Endothelial cell of umbilical vein (primary cell): ENCODE measurements around the gene RNF135. TPM values are rescaled to one million over a fixed set of nuclear protein-coding genes. Genes with fewer than 3 reads are reported as not detected.

ENCODE experiments used
- BruUV-seq: library from RNA; stranded (reverse); fragments of 400-500 nt; replicated peaks from 2 replicates; lab custom pipeline; 2021; lab: Mats Ljungman, UMichigan
- CTCF ChIA-PET: fragments of 300-600, 350-600 bp; sonication (Branson Sonifier 250); formaldehyde crosslinking; loops from one replicate; lab custom pipeline; 2021; ENCODE audit warnings: antibody characterized with exemption, inconsistent platforms; lab: Charles Lee
- POLR2A ChIA-PET: fragments of 300-600, 350-600 bp; sonication (Branson Sonifier 250); formaldehyde crosslinking; loops from one replicate; lab custom pipeline; 2021; ENCODE audit warnings: antibody characterized with exemption, inconsistent platforms; lab: Charles Lee
- DNase-seq: peaks from one replicate; pipeline ENCODE4 v3.0.0-alpha.2; 2011; ENCODE audit warnings: low read depth, low spot score
- FAIRE-seq: peaks from 2 replicates; lab custom pipeline; 2011; peaks lifted over from hg19 to GRCh38; lab: Jason Lieb, UNC
- H2AFZ ChIP-seq: 2 replicates; pipeline ENCODE4 v1.6.0; 2012; ENCODE audit warnings: low read depth, low read length, control low read depth, inconsistent platforms
- H3K27ac ChIP-seq: 2 replicates; pipeline ENCODE4 v1.5.1; 2011; ENCODE audit warnings: low read depth, mild to moderate bottlenecking, control low read depth, low read length, moderate library complexity; ENCODE audit not compliant: insufficient read depth
- H3K27me3 ChIP-seq, 2 experiments: 2 replicates each; pipeline versions ENCODE4 v1.6.0 to v1.6.1; 2011; ENCODE audit warnings: low read length in 2 of 2, mixed read lengths in 1 of 2; ENCODE audit not compliant: control insufficient read depth in 2 of 2, insufficient read depth in 2 of 2
- H3K36me3 ChIP-seq, 2 experiments: 2 replicates in 1 of 2; 3 replicates in 1 of 2; pipeline ENCODE4 v1.5.1; 2011; ENCODE audit warnings: low read length in 2 of 2, mild to moderate bottlenecking in 1 of 2, moderate library complexity in 1 of 2; ENCODE audit not compliant: control insufficient read depth in 2 of 2, insufficient read depth in 2 of 2; ENCODE audit errors: extremely low read depth in 1 of 2
- H3K4me1 ChIP-seq: 3 replicates; pipeline ENCODE4 v1.5.1; 2011; ENCODE audit warnings: mild to moderate bottlenecking, low read length; ENCODE audit not compliant: control insufficient read depth, insufficient read depth; ENCODE audit errors: extremely low read depth
- H3K4me2 ChIP-seq: 2 replicates; pipeline ENCODE4 v1.6.1; 2011; ENCODE audit warnings: low read length, control low read depth, mixed read lengths; ENCODE audit not compliant: insufficient read depth
- H3K4me3 ChIP-seq, 3 experiments: fragments of 200-600 bp in 1 of 3; sonication (generic), shearing (Covaris generic) in 1 of 3; replicated peaks in 1 of 3; 2 replicates each; pipeline ENCODE4 v1.5.1; 2011 to 2016; ENCODE audit warnings: control low read depth in 3 of 3, low read length in 3 of 3, mild to moderate bottlenecking in 2 of 3, inconsistent platforms in 1 of 3, low read depth in 1 of 3, moderate library complexity in 1 of 3; ENCODE audit not compliant: insufficient read depth in 1 of 3
- H3K79me2 ChIP-seq: 2 replicates; pipeline ENCODE4 v1.6.0; 2012; ENCODE audit warnings: low read length, inconsistent platforms; ENCODE audit not compliant: control insufficient read depth, insufficient read depth
- H3K9ac ChIP-seq: replicated peaks from 2 replicates; pipeline ENCODE3; 2011; ENCODE audit warnings: low read length, control low read depth; ENCODE audit not compliant: insufficient read depth; ENCODE audit errors: extremely low read depth
- H3K9me1 ChIP-seq: replicated peaks from 3 replicates; pipeline ENCODE4 v1.6.0; 2011; ENCODE audit warnings: mild to moderate bottlenecking, low read length; ENCODE audit not compliant: control insufficient read depth, insufficient read depth; ENCODE audit errors: extremely low read depth
- H3K9me3 ChIP-seq: replicated peaks from 2 replicates; pipeline ENCODE4 v1.5.1; 2012; ENCODE audit warnings: low read length, inconsistent platforms; ENCODE audit not compliant: control insufficient read depth, insufficient read depth
- H4K20me1 ChIP-seq: replicated peaks from 2 replicates; pipeline ENCODE3; 2011; ENCODE audit warnings: mild to moderate bottlenecking, low read length; ENCODE audit not compliant: control insufficient read depth, insufficient read depth; ENCODE audit errors: extremely low read depth
- CTCF ChIP-seq, 2 donors: IDR thresholded peaks; 1 replicate in 1 of 2; 2 replicates in 1 of 2; pipeline ENCODE4 v1.5.1; 2011; ENCODE audit warnings: low read length in 2 of 2, mild to moderate bottlenecking in 2 of 2, moderate library complexity in 2 of 2, control low read depth in 1 of 2, inconsistent platforms in 1 of 2, low read depth in 1 of 2; ENCODE audit not compliant: insufficient read depth in 1 of 2; ENCODE audit errors: extremely low read depth in 1 of 2
- EZH2 ChIP-seq: IDR thresholded peaks from 2 replicates; pipeline ENCODE4 v1.6.1; 2012; ENCODE audit warnings: borderline replicate concordance, low read depth, mild to moderate bottlenecking, moderate library complexity, low read length, inconsistent platforms; ENCODE audit not compliant: severe bottlenecking
- FOS ChIP-seq: IDR thresholded peaks from 2 replicates; pipeline ENCODE4 v1.6.1; 2011; ENCODE audit warnings: mild to moderate bottlenecking, low read length, moderate library complexity, borderline replicate concordance; ENCODE audit not compliant: insufficient read depth
- GATA2 ChIP-seq: IDR thresholded peaks from 2 replicates; pipeline ENCODE4 v1.7.0; 2011; ENCODE audit warnings: low read depth, mild to moderate bottlenecking, moderate library complexity, mixed read lengths, low read length; ENCODE audit not compliant: insufficient read length, insufficient read depth
- JUN ChIP-seq: IDR thresholded peaks from 2 replicates; pipeline ENCODE4 v1.6.1; 2011; ENCODE audit warnings: borderline replicate concordance, low read depth; ENCODE audit not compliant: insufficient read length, insufficient read depth
- MAX ChIP-seq: IDR thresholded peaks from 2 replicates; pipeline ENCODE4 v1.6.1; 2011; ENCODE audit not compliant: insufficient read depth, insufficient read length
- MYC ChIP-seq: IDR thresholded peaks from one replicate; pipeline ENCODE4 v1.6.1; 2011; ENCODE audit warnings: mild to moderate bottlenecking, low read depth, low read length
- POLR2A ChIP-seq: IDR thresholded peaks from 2 replicates; pipeline ENCODE4 v1.6.1; 2012; ENCODE audit warnings: low read depth, mild to moderate bottlenecking, control low read depth, low read length
- POLR2AphosphoS5 ChIP-seq: IDR thresholded peaks from 2 replicates; pipeline ENCODE4 v1.6.1; 2012; ENCODE audit warnings: low read depth, mild to moderate bottlenecking, control low read depth, low read length, moderate library complexity; ENCODE audit not compliant: insufficient read depth
- dilution Hi-C: fragments of 300-500 bp; cut with MboI; formaldehyde crosslinking; loops from one replicate; pipeline ENCODE4 v1.15.0; 2019; ENCODE audit warnings: low sequenced_read_pairs; ENCODE audit not compliant: extremely low pct_ligation_motif_present
- intact Hi-C: fragments of 100-400 bp; cut with micrococcal nuclease; formaldehyde crosslinking; loops from one replicate; pipeline ENCODE4 v1.10.0; 2022
- polyA plus RNA-seq, 4 experiments: library from polyadenylated mRNA; depleted of rRNA in 3 of 4; stranded (reverse) in 3 of 4; unstranded in 1 of 4; fragments of >200 nt; gene quantifications; 2 replicates each; pipeline versions ENCODE4 v1.2.1 to v1.2.3, GENCODE V29; 2011 to 2012; ENCODE audit warnings: missing spikeins in 1 of 4
- total RNA-seq: library from RNA; stranded (reverse); gene quantifications from 2 replicates; pipeline ENCODE4 v1.2.3, GENCODE V29; 2021

The RNF135 gene
- total and polyA plus RNA-seq, 2 donors (not counting 3 experiments of a cell fraction or from before 2014, with no cell fraction given) = 11.6 to 12.0 TPM

- intact Hi-C loops = no loop called here
- no peak for FAIRE-seq
Observed at GRCh38 chr17:31003225-31003866, 32.5 kb downstream of the RNF135 start.

More at GRCh38 chr17:31003225-31003866, 32.5 kb downstream of the RNF135 start:
- H3K27ac ChIP-seq = no peak overlapping the region
- no peaks in the 10 kb centered on the region for H3K79me2 ChIP-seq
- no peaks in the 10 kb centered on the region for H3K27me3 ChIP-seq
- H3K4me1 ChIP-seq = peaks cover 3% of the 10 kb centered on the region
- no peaks in the 10 kb centered on the region for H3K9me1 ChIP-seq
- dilution Hi-C loops = no loop called here
- BruUV-seq = no TSS peak
- H3K9me3 ChIP-seq = no peaks in the 10 kb centered on the region
- no peak overlapping the region for H3K4me3 ChIP-seq
- H4K20me1 ChIP-seq = no peaks in the 10 kb centered on the region
- TF ChIP-seq MAX (no peak), JUN (no peak), POLR2A (no peak), FOS (no peak), POLR2AphosphoS5 (no peak), EZH2 (no peak), CTCF (IDR thresholded peaks at IDR 0.05; ENCODE audit: extremely low read depth in 1 of 2, insufficient read depth in 1 of 2, low read depth in 1 of 2, low read length in 2 of 2) (no peak), MYC (no peak), GATA2 (no peak)
- H2AFZ ChIP-seq = no peak overlapping the region
- H3K36me3 ChIP-seq = peaks cover 0 to 6% of the 10 kb centered on the region in 2 experiments
- CTCF ChIA-PET = no interaction called here
- H3K9ac ChIP-seq = no peak overlapping the region
- no peak overlapping the region for H3K4me2 ChIP-seq
- no peak for DNase-seq
- POLR2A ChIA-PET = no interaction called here
